Measurements from ENCODE around the gene ME3. TPM values are rescaled to one million over a fixed set of nuclear protein-coding genes. Genes with fewer than 3 reads are reported as not detected.
A peak's percentile ranks its signal among the peaks of the same experiment; 100 is the strongest.

The ME3 gene
- total RNA-seq, 1 donor from 2014 or later: 10.3 TPM

- no peak overlapping the region for H3K4me3 ChIP-seq (ENCODE audit: low read depth, low read length)
- DNase-seq (ENCODE audit: low read depth): no peak
- H3K36me3 ChIP-seq (ENCODE audit: control insufficient read depth, insufficient read depth, low read length): no peaks in the 10 kb centered on the region
- H3K27me3 ChIP-seq (ENCODE audit: control insufficient read depth, insufficient read depth, low read length): no peaks in the 10 kb centered on the region
- TF ChIP-seq CTCF (IDR thresholded peaks at IDR 0.05; ENCODE audit: insufficient read depth, low read length, severe bottlenecking): no peak
- no peak for FAIRE-seq
These were observed 269.0 kb downstream of the ME3 start for GRCh38 chr11:86403458-86403857.

- DNase-seq (ENCODE audit: low read depth) (no peak), FAIRE-seq (no peak)
- H3K36me3 ChIP-seq (ENCODE audit: control insufficient read depth, insufficient read depth, low read length): no peaks in the 10 kb centered on the region
- H3K4me3 ChIP-seq (ENCODE audit: low read depth, low read length): no peak overlapping the region
- H3K27me3 ChIP-seq (ENCODE audit: control insufficient read depth, insufficient read depth, low read length): no peaks in the 10 kb centered on the region
- no peak for TF ChIP-seq CTCF (IDR thresholded peaks at IDR 0.05; ENCODE audit: insufficient read depth, low read length, severe bottlenecking)
These were observed 274.3 kb downstream of the ME3 start for GRCh38 chr11:86398106-86398505.

GRCh38 chr11:86397351-86397750, 275.1 kb downstream of the ME3 start:
- no peak overlapping the region for H3K4me3 ChIP-seq (ENCODE audit: low read depth, low read length)
- H3K27me3 ChIP-seq (ENCODE audit: control insufficient read depth, insufficient read depth, low read length): no peaks in the 10 kb centered on the region
- FAIRE-seq: no peak
- no peak for TF ChIP-seq CTCF (IDR thresholded peaks at IDR 0.05; ENCODE audit: insufficient read depth, low read length, severe bottlenecking)
- no peaks in the 10 kb centered on the region for H3K36me3 ChIP-seq (ENCODE audit: control insufficient read depth, insufficient read depth, low read length)
- DNase-seq (ENCODE audit: low read depth): no peak

- DNase-seq (ENCODE audit: low read depth): peak; percentile 47
- no peak for TF ChIP-seq CTCF (IDR thresholded peaks at IDR 0.05; ENCODE audit: insufficient read depth, low read length, severe bottlenecking)
- H3K4me3 ChIP-seq (ENCODE audit: low read depth, low read length): no peak overlapping the region
- no peaks in the 10 kb centered on the region for H3K27me3 ChIP-seq (ENCODE audit: control insufficient read depth, insufficient read depth, low read length)
- FAIRE-seq: no peak
- no peaks in the 10 kb centered on the region for H3K36me3 ChIP-seq (ENCODE audit: control insufficient read depth, insufficient read depth, low read length)
These were observed 276.0 kb downstream of the ME3 start for GRCh38 chr11:86396396-86396795.

- Histone ChIP-seq H3K4me3 (ENCODE audit: low read depth, low read length) (no peak overlapping the region), H3K27me3 (ENCODE audit: control insufficient read depth, insufficient read depth, low read length) (no peaks in the 10 kb centered on the region), H3K36me3 (ENCODE audit: control insufficient read depth, insufficient read depth, low read length) (no peaks in the 10 kb centered on the region)
- DNase-seq (ENCODE audit: low read depth) (no peak), FAIRE-seq (peak; percentile 7)
- TF ChIP-seq CTCF (IDR thresholded peaks at IDR 0.05; ENCODE audit: insufficient read depth, low read length, severe bottlenecking): no peak
These were observed 277.3 kb downstream of the ME3 start for GRCh38 chr11:86395061-86395551.

Other genes with a start within 250 kb of the ME3 start
- gene PRSS23, start 127.9 kb upstream of the ME3 start, total RNA-seq: 75.0 and 101 TPM in 2 replicates

All from bronchial epithelial cell (primary cell).